Stimulated activated CD8-positive, alpha-beta memory T cell treated with anti-CD3 and anti-CD28 coated beads, Interleukin-12 subunit alpha, Interleukin-12 subunit beta, amount 100 ng/mL, for 24 hours (primary cell): ENCODE results near the gene GPBAR1.

Experiments used
- DNase-seq: peaks from one replicate; pipeline ENCODE4 v3.0.0-alpha.2; 2020; ENCODE audit errors: extremely low read depth

The GPBAR1 gene

GRCh38 chr2:218285604-218286003 is 24.8 kb downstream of the GPBAR1 start:
- no peak for DNase-seq

- peak; percentile 61 for DNase-seq
Measured at GRCh38 chr2:218286570-218287459, 26.0 kb downstream of the GPBAR1 start.

GRCh38 chr2:218289639-218290315 is 29.0 kb downstream of the GPBAR1 start:
- no peak for DNase-seq

GRCh38 chr2:218290316-218291261 is 29.8 kb downstream of the GPBAR1 start:
- no peak for DNase-seq

GRCh38 chr2:218291318-218292047 is 30.7 kb downstream of the GPBAR1 start:
- no peak for DNase-seq

GRCh38 chr2:218292048-218293014 is 31.5 kb downstream of the GPBAR1 start, which contains the start of gene TMBIM1:
Gene TMBIM1 (minus strand): TSS chr2:218292503. CDS start chr2:218282141, 10,362 bp downstream.
- DNase-seq: peak; percentile 52

GRCh38 chr2:218293715-218294429 is 33.1 kb downstream of the GPBAR1 start:
- DNase-seq: no peak

- no peak for DNase-seq
Measured at GRCh38 chr2:218294430-218295022, 33.7 kb downstream of the GPBAR1 start.

- DNase-seq: no peak
Measured at GRCh38 chr2:218295029-218295428, 34.2 kb downstream of the GPBAR1 start.

- DNase-seq: no peak
Measured at GRCh38 chr2:218296200-218296599, 35.4 kb downstream of the GPBAR1 start.

GRCh38 chr2:218296847-218297246 is 36.0 kb downstream of the GPBAR1 start:
- no peak for DNase-seq

- DNase-seq: no peak
Measured at GRCh38 chr2:218298314-218298875, 37.6 kb downstream of the GPBAR1 start.

- no peak for DNase-seq
Measured at GRCh38 chr2:218300141-218300540, 39.3 kb downstream of the GPBAR1 start.

- peak; percentile 61 for DNase-seq
Measured at GRCh38 chr2:218301176-218301819, 40.5 kb downstream of the GPBAR1 start.

- DNase-seq: no peak
Measured at GRCh38 chr2:218305383-218305782, 44.6 kb downstream of the GPBAR1 start.

- DNase-seq: no peak
Measured at GRCh38 chr2:218306184-218306920, 45.5 kb downstream of the GPBAR1 start.

GRCh38 chr2:218307415-218308090 is 46.7 kb downstream of the GPBAR1 start:
- no peak for DNase-seq
